Tibial artery (tissue), 4 donors: ENCODE results near the gene NCAPD2.

Experiments
- DNase-seq, 2 donors: peaks; one replicate each; pipeline ENCODE4 v3.0.0-alpha.2; 2019
- H3K27ac ChIP-seq, 2 donors: fragments of 200-600 bp; sonication (generic) in 1 of 2; 1 replicate in 1 of 2; 2 replicates in 1 of 2; pipeline ENCODE4 v1.5.1; 2018 to 2019; ENCODE audit warnings: mild to moderate bottlenecking in 1 of 2
- H3K27me3 ChIP-seq, 2 donors: fragments of 200-600 bp; sonication (generic) in 1 of 2; one replicate each; pipeline versions ENCODE4 v1.5.1 to v1.6.0; 2016 to 2019
- H3K36me3 ChIP-seq, 3 donors: fragments of 200-600 bp; sonication (generic) in 2 of 3; one replicate each; pipeline ENCODE4 v1.5.1; 2016 to 2019; ENCODE audit warnings: mild to moderate bottlenecking in 2 of 3
- H3K4me1 ChIP-seq, 4 donors: fragments of 200-600 bp; sonication (generic) in 2 of 4; 1 replicate in 3 of 4; 2 replicates in 1 of 4; pipeline ENCODE4 v1.5.1; 2016 to 2019
- H3K4me3 ChIP-seq, 2 donors: fragments of 200-600 bp; sonication (generic) in 1 of 2; 1 replicate in 1 of 2; 2 replicates in 1 of 2; pipeline ENCODE4 v1.5.1; 2018 to 2019; ENCODE audit warnings: mild to moderate bottlenecking in 2 of 2
- H3K9me3 ChIP-seq, 3 donors: fragments of 200-600 bp; sonication (generic) in 1 of 3; one replicate each; pipeline ENCODE4 v1.5.1; 2016 to 2019
- CTCF ChIP-seq, 2 experiments: fragments of 200-600 bp in 1 of 2; fragments of 450-650 bp in 1 of 2; IDR thresholded peaks; one replicate each; pipeline ENCODE4 v1.5.1; 2017 to 2019; ENCODE audit warnings: antibody characterized with exemption in 2 of 2, mild to moderate bottlenecking in 1 of 2, moderate library complexity in 1 of 2
- intact Hi-C: fragments of 100-400 bp; cut with DNase I; formaldehyde crosslinking; loops from one replicate; pipeline ENCODE4 v1.15.0; 2023; ENCODE audit warnings: low total_unique reads

Gene NCAPD2

GRCh38 chr12:6538420-6539313, 44.8 kb downstream of the NCAPD2 start:
- peak overlapping the region; percentile 95 to 98 for H3K27ac ChIP-seq
- no peak for TF ChIP-seq CTCF (IDR thresholded peaks at IDR 0.05)
- H3K4me3 ChIP-seq = no peak overlapping the region
- H3K9me3 ChIP-seq = no peaks in the 10 kb centered on the region
- H3K36me3 ChIP-seq = peaks cover 22 to 43% (median 29%) of the 10 kb centered on the region in 3 donors
- no peaks in the 10 kb centered on the region for H3K27me3 ChIP-seq
- H3K4me1 ChIP-seq = peaks cover 0 to 50% (median 45%) of the 10 kb centered on the region in 4 donors
- no peak for DNase-seq
- intact Hi-C loops = loop anchor here (10.0 kb wide), 1 partner anchor 324 kb away; no protein-coding TSS in a partner anchor

GRCh38 chr12:6539314-6539682, 45.4 kb downstream of the NCAPD2 start:
- peaks cover 0 to 48% (median 47%) of the 10 kb centered on the region in 4 donors for H3K4me1 ChIP-seq
- peak overlapping the region; percentile 68 to 76 for H3K27ac ChIP-seq
- no peak for TF ChIP-seq CTCF (IDR thresholded peaks at IDR 0.05)
- H3K4me3 ChIP-seq = no peak overlapping the region
- H3K9me3 ChIP-seq = no peaks in the 10 kb centered on the region
- no peak for DNase-seq
- intact Hi-C loops = loop anchor here (10.0 kb wide), 1 partner anchor 324 kb away; no protein-coding TSS in a partner anchor
- H3K36me3 ChIP-seq = peaks cover 22 to 48% (median 32%) of the 10 kb centered on the region in 3 donors
- no peaks in the 10 kb centered on the region for H3K27me3 ChIP-seq

- no peak for TF ChIP-seq CTCF (IDR thresholded peaks at IDR 0.05)
- Histone ChIP-seq H3K36me3 (peaks cover 22 to 53% (median 36%) of the 10 kb centered on the region in 3 donors), H3K9me3 (no peaks in the 10 kb centered on the region), H3K4me3 (peak overlapping the region in 1 of 2 donors; percentile 16), H3K27ac (peak overlapping the region; percentile 68 to 76), H3K4me1 (peaks cover 0 to 48% (median 47%) of the 10 kb centered on the region in 4 donors), H3K27me3 (no peaks in the 10 kb centered on the region)
- intact Hi-C loops = loop anchor here (10.0 kb wide), 1 partner anchor 325 kb away; no protein-coding TSS in a partner anchor
- no peak for DNase-seq
Observed at GRCh38 chr12:6539707-6540134, 45.8 kb downstream of the NCAPD2 start.

- peaks cover 0 to 48% (median 46%) of the 10 kb centered on the region in 4 donors for H3K4me1 ChIP-seq
- peak overlapping the region in 1 of 2 donors; percentile 16 for H3K4me3 ChIP-seq
- no peaks in the 10 kb centered on the region for H3K9me3 ChIP-seq
- peak overlapping the region; percentile 68 to 76 for H3K27ac ChIP-seq
- H3K27me3 ChIP-seq = no peaks in the 10 kb centered on the region
- peak; percentile 95 to 97 for DNase-seq
- intact Hi-C loops = no loop called here
- TF ChIP-seq CTCF (IDR thresholded peaks at IDR 0.05) = no peak
- H3K36me3 ChIP-seq = peaks cover 22 to 59% (median 38%) of the 10 kb centered on the region in 3 donors
Observed at GRCh38 chr12:6540181-6540877, 46.4 kb downstream of the NCAPD2 start.

GRCh38 chr12:6541371-6542165, 47.7 kb downstream of the NCAPD2 start:
- DNase-seq = no peak
- intact Hi-C loops = loop anchor here (2.0 kb wide), 1 partner anchor 117 kb away; no protein-coding TSS in a partner anchor
- Histone ChIP-seq H3K9me3 (no peaks in the 10 kb centered on the region), H3K4me3 (no peak overlapping the region), H3K4me1 (peaks cover 0 to 35% (median 34%) of the 10 kb centered on the region in 4 donors), H3K27me3 (no peaks in the 10 kb centered on the region), H3K36me3 (peaks cover 28 to 61% (median 39%) of the 10 kb centered on the region in 3 donors), H3K27ac (peak overlapping the region; percentile 68 to 76)
- no peak for TF ChIP-seq CTCF (IDR thresholded peaks at IDR 0.05)
